SKM-1 (cell line): ENCODE measurements around the gene CRYBA4.

Experiments
- DNase-seq: peaks from one replicate; lab custom pipeline; 2025; ENCODE audit not compliant: unreplicated experiment; lab: John Stamatoyannopoulos, UW

Gene CRYBA4

GRCh38 chr22:26621663-26622062 is at the start of gene CRYBA4:
Gene CRYBA4, plus strand, starts transcription at chr22:26621963. Its CDS starts 634 bp downstream, at chr22:26622597.
- no peak for DNase-seq

- peak; percentile 96 for DNase-seq
Measured at GRCh38 chr22:26573026-26573662, 48.6 kb upstream of the CRYBA4 start.

- DNase-seq: no peak
Measured at GRCh38 chr22:26574001-26574723, 47.6 kb upstream of the CRYBA4 start.

GRCh38 chr22:26576026-26576680 is 45.6 kb upstream of the CRYBA4 start:
- DNase-seq: no peak

GRCh38 chr22:26577081-26577480 is 44.7 kb upstream of the CRYBA4 start:
- DNase-seq: no peak

- DNase-seq: peak; percentile 65
Measured at GRCh38 chr22:26579331-26579886, 42.4 kb upstream of the CRYBA4 start.

GRCh38 chr22:26580240-26580962 is 41.4 kb upstream of the CRYBA4 start:
- DNase-seq: no peak

- no peak for DNase-seq
Measured at GRCh38 chr22:26581026-26581425, 40.7 kb upstream of the CRYBA4 start.

- no peak for DNase-seq
Measured at GRCh38 chr22:26581633-26582168, 40.1 kb upstream of the CRYBA4 start.

- no peak for DNase-seq
Measured at GRCh38 chr22:26584010-26584409, 37.8 kb upstream of the CRYBA4 start.

GRCh38 chr22:26585104-26585790 is 36.5 kb upstream of the CRYBA4 start:
- no peak for DNase-seq

- DNase-seq: no peak
Measured at GRCh38 chr22:26586556-26587325, 35.0 kb upstream of the CRYBA4 start.

GRCh38 chr22:26587991-26588613 is 33.7 kb upstream of the CRYBA4 start:
- peak; percentile 47 for DNase-seq

- DNase-seq: no peak
Measured at GRCh38 chr22:26588729-26589366, 32.9 kb upstream of the CRYBA4 start.

- no peak for DNase-seq
Measured at GRCh38 chr22:26589367-26589844, 32.4 kb upstream of the CRYBA4 start.

GRCh38 chr22:26589845-26590736 is 31.7 kb upstream of the CRYBA4 start, which contains the start of gene TPST2:
Gene TPST2, minus strand, starts transcription at chr22:26590132. Its CDS starts 48,502 bp downstream, at chr22:26541630.
- DNase-seq: no peak

GRCh38 chr22:26592421-26592891 is 29.3 kb upstream of the CRYBA4 start:
- DNase-seq: no peak
